ENCODE results near the gene ITPK1.

ITPK1 gene

DNA sequence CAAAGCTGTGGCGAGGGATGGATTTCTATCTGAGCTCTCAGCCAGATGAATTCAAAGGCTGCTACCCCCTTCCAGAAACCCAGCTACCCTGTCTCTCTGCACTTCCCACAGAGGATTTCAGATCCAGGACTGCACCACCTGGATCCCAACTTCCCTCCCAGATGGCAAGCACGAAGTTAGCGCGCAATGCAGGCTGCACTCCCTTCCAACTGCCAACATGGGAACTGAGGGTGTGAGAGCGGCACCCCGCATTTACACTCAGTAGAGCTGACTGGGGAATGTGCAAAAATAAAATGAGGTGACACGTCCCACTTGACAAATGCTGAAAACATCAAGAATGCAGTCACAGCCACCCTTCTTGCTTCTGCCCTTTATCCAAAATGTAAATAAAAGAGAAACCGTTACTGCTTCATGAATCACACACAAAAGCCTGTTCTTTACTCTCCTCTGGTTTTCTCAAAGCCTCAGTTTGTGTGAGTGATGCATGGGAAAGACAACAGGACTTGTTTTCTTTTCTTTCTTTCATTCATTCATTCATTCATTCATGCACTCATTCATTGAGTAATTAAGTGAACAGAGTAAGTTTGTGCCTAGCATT is 85.7 kb downstream of the ITPK1 start (continued):
- TF ChIP-seq, protein P1, sequence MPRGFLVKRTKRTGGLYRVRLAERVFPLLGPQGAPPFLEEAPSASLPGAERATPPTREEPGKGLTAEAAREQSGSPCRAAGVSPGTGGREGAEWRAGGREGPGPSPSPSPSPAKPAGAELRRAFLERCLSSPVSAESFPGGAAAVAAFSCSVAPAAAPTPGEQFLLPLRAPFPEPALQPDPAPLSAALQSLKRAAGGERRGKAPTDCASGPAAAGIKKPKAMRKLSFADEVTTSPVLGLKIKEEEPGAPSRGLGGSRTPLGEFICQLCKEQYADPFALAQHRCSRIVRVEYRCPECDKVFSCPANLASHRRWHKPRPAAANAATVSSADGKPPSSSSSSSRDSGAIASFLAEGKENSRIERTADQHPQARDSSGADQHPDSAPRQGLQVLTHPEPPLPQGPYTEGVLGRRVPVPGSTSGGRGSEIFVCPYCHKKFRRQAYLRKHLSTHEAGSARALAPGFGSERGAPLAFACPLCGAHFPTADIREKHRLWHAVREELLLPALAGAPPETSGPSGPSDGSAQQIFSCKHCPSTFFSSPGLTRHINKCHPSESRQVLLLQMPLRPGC (tag by site-specific recombination; IDR thresholded peaks at IDR 0.05) = no peak
- TF ChIP-seq ZNF558 (tag by site-specific recombination; IDR thresholded peaks at IDR 0.05) (no peak), ZNF658 (tag by site-specific recombination; IDR thresholded peaks at IDR 0.05) (no peak), ZNF184 (tag by site-specific recombination; IDR thresholded peaks at IDR 0.05) (no peak)
- TF ChIP-seq, protein P2, sequence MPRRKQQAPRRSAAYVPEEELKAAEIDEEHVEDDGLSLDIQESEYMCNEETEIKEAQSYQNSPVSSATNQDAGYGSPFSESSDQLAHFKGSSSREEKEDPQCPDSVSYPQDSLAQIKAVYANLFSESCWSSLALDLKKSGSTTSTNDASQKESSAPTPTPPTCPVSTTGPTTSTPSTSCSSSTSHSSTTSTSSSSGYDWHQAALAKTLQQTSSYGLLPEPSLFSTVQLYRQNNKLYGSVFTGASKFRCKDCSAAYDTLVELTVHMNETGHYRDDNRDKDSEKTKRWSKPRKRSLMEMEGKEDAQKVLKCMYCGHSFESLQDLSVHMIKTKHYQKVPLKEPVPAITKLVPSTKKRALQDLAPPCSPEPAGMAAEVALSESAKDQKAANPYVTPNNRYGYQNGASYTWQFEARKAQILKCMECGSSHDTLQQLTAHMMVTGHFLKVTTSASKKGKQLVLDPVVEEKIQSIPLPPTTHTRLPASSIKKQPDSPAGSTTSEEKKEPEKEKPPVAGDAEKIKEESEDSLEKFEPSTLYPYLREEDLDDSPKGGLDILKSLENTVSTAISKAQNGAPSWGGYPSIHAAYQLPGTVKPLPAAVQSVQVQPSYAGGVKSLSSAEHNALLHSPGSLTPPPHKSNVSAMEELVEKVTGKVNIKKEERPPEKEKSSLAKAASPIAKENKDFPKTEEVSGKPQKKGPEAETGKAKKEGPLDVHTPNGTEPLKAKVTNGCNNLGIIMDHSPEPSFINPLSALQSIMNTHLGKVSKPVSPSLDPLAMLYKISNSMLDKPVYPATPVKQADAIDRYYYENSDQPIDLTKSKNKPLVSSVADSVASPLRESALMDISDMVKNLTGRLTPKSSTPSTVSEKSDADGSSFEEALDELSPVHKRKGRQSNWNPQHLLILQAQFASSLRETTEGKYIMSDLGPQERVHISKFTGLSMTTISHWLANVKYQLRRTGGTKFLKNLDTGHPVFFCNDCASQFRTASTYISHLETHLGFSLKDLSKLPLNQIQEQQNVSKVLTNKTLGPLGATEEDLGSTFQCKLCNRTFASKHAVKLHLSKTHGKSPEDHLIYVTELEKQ (tag by site-specific recombination; IDR thresholded peaks at IDR 0.05; ENCODE audit: borderline replicate concordance) = no peak

DNA sequence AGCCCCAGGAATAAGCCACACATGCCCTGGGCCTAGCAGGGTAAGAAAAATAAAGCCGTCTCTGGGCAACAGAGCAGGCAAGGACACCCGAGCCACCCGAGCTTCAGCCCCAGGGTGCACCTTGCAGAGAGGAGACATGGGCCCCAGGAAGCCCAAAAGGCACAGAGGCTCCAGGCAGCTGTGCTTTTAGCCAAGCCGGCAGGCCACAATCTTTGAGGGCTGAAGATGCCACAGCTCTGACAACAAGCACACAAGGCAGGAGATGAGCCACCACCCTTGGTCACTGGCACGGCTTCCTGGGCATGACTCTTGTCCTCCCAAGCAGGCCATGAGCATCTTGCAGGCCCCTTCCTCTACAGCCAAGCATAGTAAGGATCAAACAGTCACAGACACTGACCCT is 86.3 kb downstream of the ITPK1 start:
- ChIA-PET CTCF (interaction anchor here (0.6 to 1.1 kb wide), 2 partner anchors 11 to 84 kb away, joined by 3 to 4 read pairs; no protein-coding TSS in a partner anchor), POLR2A (no interaction called here)
- Histone ChIP-seq H3K4me3 (ENCODE audit: low read depth, low read length) (no peak overlapping the region), H3K9me3 (ENCODE audit: control insufficient read depth, insufficient read depth, low read depth, low read length) (no peaks in the 10 kb centered on the region), H3K36me3 (ENCODE audit: control insufficient read depth in 2 of 2, insufficient read depth in 1 of 2, low read length in 2 of 2) (no peaks in the 10 kb centered on the region), H3K4me1 (ENCODE audit: control insufficient read depth, insufficient read depth, low read length) (peaks cover 10% of the 10 kb centered on the region), H3K27ac (ENCODE audit: extremely low read depth, low read depth, low read length) (no peak overlapping the region)
- TF ChIP-seq ZNF394 (tag by site-specific recombination; IDR thresholded peaks at IDR 0.05; ENCODE audit: borderline replicate concordance) (no peak), ZNF214 (tag by site-specific recombination; IDR thresholded peaks at IDR 0.05; ENCODE audit: borderline replicate concordance) (no peak), ZSCAN18 (tag by site-specific recombination; IDR thresholded peaks at IDR 0.05) (no peak), ZNF530 (tag by site-specific recombination; IDR thresholded peaks at IDR 0.05; ENCODE audit: low read depth) (no peak), ZSCAN4 (tag by site-specific recombination; IDR thresholded peaks at IDR 0.05) (no peak), ZNF433 (tag by site-specific recombination; IDR thresholded peaks at IDR 0.05; ENCODE audit: low read depth) (no peak), ZNF544 (tag by site-specific recombination; IDR thresholded peaks at IDR 0.05) (no peak), ZNF473 (tag by site-specific recombination; IDR thresholded peaks at IDR 0.05) (no peak), ZNF416 (tag by site-specific recombination; IDR thresholded peaks at IDR 0.05) (no peak), ZNF202 (tag by site-specific recombination; IDR thresholded peaks at IDR 0.05; ENCODE audit: borderline replicate concordance) (no peak), ZNF140 (tag by site-specific recombination; IDR thresholded peaks at IDR 0.05) (no peak), ZBTB21 (tag by site-specific recombination; IDR thresholded peaks at IDR 0.05) (no peak), ZNF707 (tag by site-specific recombination; IDR thresholded peaks at IDR 0.05) (no peak), ZNF654 (tag by site-specific recombination; IDR thresholded peaks at IDR 0.05; ENCODE audit: low read depth) (no peak), ZXDB (tag by site-specific recombination; IDR thresholded peaks at IDR 0.05) (no peak), ZNF335 (tag by site-specific recombination; conservative IDR thresholded peaks at IDR 0.05) (no peak), ZNF529 (tag by site-specific recombination; IDR thresholded peaks at IDR 0.05; ENCODE audit: insufficient replicate concordance) (no peak)
- TF ChIP-seq, protein P3, sequence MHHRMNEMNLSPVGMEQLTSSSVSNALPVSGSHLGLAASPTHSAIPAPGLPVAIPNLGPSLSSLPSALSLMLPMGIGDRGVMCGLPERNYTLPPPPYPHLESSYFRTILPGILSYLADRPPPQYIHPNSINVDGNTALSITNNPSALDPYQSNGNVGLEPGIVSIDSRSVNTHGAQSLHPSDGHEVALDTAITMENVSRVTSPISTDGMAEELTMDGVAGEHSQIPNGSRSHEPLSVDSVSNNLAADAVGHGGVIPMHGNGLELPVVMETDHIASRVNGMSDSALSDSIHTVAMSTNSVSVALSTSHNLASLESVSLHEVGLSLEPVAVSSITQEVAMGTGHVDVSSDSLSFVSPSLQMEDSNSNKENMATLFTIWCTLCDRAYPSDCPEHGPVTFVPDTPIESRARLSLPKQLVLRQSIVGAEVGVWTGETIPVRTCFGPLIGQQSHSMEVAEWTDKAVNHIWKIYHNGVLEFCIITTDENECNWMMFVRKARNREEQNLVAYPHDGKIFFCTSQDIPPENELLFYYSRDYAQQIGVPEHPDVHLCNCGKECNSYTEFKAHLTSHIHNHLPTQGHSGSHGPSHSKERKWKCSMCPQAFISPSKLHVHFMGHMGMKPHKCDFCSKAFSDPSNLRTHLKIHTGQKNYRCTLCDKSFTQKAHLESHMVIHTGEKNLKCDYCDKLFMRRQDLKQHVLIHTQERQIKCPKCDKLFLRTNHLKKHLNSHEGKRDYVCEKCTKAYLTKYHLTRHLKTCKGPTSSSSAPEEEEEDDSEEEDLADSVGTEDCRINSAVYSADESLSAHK (tag by site-specific recombination; IDR thresholded peaks at IDR 0.05) = no peak
